ENCODE results near the gene CALU.

GRCh38 chr7:128804484-128804883, 65.3 kb downstream of the CALU start:
- TF ChIP-seq CTCF (IDR thresholded peaks at IDR 0.05) (no peak), POLR2AphosphoS5 (IDR thresholded peaks at IDR 0.05) (no peak), EP300 (IDR thresholded peaks at IDR 0.05) (no peak)

Measured in stomach (tissue), 4 donors.